Loucy (cell line): ENCODE results near the gene USF2.

Source experiments
- H2AFZ ChIP-seq: fragments of 200-600 bp; sonication (generic); 2 replicates; pipeline ENCODE4 v1.6.0; 2016; ENCODE audit warnings: antibody characterized with exemption, mild to moderate bottlenecking, low read length, moderate library complexity
- H3F3A ChIP-seq: fragments of 200-600 bp; 2 replicates; pipeline ENCODE4 v1.6.0; 2016; ENCODE audit warnings: antibody characterized with exemption, low read depth, mild to moderate bottlenecking
- H3K27me3 ChIP-seq: fragments of 200-600 bp; sonication (generic); 2 replicates; pipeline ENCODE4 v1.6.1; 2014; ENCODE audit warnings: low read length, mild to moderate bottlenecking; ENCODE audit not compliant: insufficient read depth, poor library complexity, severe bottlenecking
- H3K36me3 ChIP-seq: fragments of 200-600 bp; sonication (generic); 2 replicates; pipeline ENCODE4 v1.6.1; 2016; ENCODE audit warnings: low read length; ENCODE audit not compliant: insufficient read depth
- H3K4me1 ChIP-seq: fragments of 200-600 bp; sonication (generic); 2 replicates; pipeline ENCODE4 v1.5.1; 2014; ENCODE audit warnings: low read length, mild to moderate bottlenecking; ENCODE audit not compliant: insufficient read depth, poor library complexity, severe bottlenecking
- H3K4me2 ChIP-seq: fragments of 200-600 bp; sonication (generic); 2 replicates; pipeline ENCODE4 v1.6.0; 2014; ENCODE audit warnings: antibody characterized with exemption, low read length, low read depth, mild to moderate bottlenecking; ENCODE audit not compliant: poor library complexity, severe bottlenecking
- H3K4me3 ChIP-seq: fragments of 200-600 bp; sonication (generic); 2 replicates; pipeline ENCODE4 v1.5.1; 2014; ENCODE audit warnings: low read length, mild to moderate bottlenecking, mixed read lengths; ENCODE audit not compliant: poor library complexity, severe bottlenecking
- H3K79me2 ChIP-seq: fragments of 200-600 bp; sonication (generic); 2 replicates; pipeline ENCODE4 v1.6.1; 2014; ENCODE audit warnings: low read length; ENCODE audit not compliant: insufficient read depth
- H3K9ac ChIP-seq: fragments of 200-600 bp; sonication (generic); 2 replicates; pipeline ENCODE4 v1.6.0; 2014; ENCODE audit warnings: mild to moderate bottlenecking, low read depth, low read length, moderate library complexity; ENCODE audit not compliant: poor library complexity, severe bottlenecking
- H3K9me2 ChIP-seq: fragments of 200-600 bp; sonication (generic); replicated peaks from 2 replicates; pipeline ENCODE4 v1.6.1; 2016; ENCODE audit warnings: low read depth, low read length, mixed read lengths
- H3K9me3 ChIP-seq: fragments of 200-600 bp; sonication (generic); 2 replicates; pipeline ENCODE4 v1.6.1; 2014; ENCODE audit warnings: mild to moderate bottlenecking, antibody characterized with exemption, low read length, low read depth; ENCODE audit not compliant: insufficient read depth
- H4K20me1 ChIP-seq: fragments of 200-600 bp; sonication (generic); 2 replicates; pipeline ENCODE4 v1.6.0; 2014; ENCODE audit warnings: antibody characterized with exemption, low read length, mild to moderate bottlenecking; ENCODE audit not compliant: insufficient read depth, poor library complexity, severe bottlenecking
- EZH2phosphoT487 ChIP-seq: fragments of 200-600 bp; IDR thresholded peaks from 2 replicates; pipeline ENCODE4 v1.6.1; 2018; ENCODE audit warnings: antibody characterized with exemption, mild to moderate bottlenecking, moderate library complexity, borderline replicate concordance
- TF ChIP-seq, protein P1 (sequence below): fragments of 200-600 bp; sonication (generic); conservative IDR thresholded peaks from 2 replicates; pipeline ENCODE4 v1.5.1; 2014; ENCODE audit warnings: mild to moderate bottlenecking, antibody characterized with exemption, low read length

The USF2 gene

GRCh38 chr19:35317464-35318043 lies 48.8 kb downstream of the USF2 start:
- no peak for TF ChIP-seq EZH2phosphoT487
- TF ChIP-seq, protein P1, sequence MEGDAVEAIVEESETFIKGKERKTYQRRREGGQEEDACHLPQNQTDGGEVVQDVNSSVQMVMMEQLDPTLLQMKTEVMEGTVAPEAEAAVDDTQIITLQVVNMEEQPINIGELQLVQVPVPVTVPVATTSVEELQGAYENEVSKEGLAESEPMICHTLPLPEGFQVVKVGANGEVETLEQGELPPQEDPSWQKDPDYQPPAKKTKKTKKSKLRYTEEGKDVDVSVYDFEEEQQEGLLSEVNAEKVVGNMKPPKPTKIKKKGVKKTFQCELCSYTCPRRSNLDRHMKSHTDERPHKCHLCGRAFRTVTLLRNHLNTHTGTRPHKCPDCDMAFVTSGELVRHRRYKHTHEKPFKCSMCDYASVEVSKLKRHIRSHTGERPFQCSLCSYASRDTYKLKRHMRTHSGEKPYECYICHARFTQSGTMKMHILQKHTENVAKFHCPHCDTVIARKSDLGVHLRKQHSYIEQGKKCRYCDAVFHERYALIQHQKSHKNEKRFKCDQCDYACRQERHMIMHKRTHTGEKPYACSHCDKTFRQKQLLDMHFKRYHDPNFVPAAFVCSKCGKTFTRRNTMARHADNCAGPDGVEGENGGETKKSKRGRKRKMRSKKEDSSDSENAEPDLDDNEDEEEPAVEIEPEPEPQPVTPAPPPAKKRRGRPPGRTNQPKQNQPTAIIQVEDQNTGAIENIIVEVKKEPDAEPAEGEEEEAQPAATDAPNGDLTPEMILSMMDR = no peak
- peaks cover 3% of the 10 kb centered on the region; the same call in 1 of the 2 replicates for H3K9me3 ChIP-seq
- H2AFZ ChIP-seq = peak overlapping the region; percentile 13
- no peaks in the 10 kb centered on the region for H3K79me2 ChIP-seq
- no peaks in the 10 kb centered on the region for H3K27me3 ChIP-seq
- peak overlapping the region; percentile 22 for H3K9ac ChIP-seq
- no peaks in the 10 kb centered on the region for H3K36me3 ChIP-seq
- H3K4me2 ChIP-seq = no peak overlapping the region
- H3K4me1 ChIP-seq = peaks cover 51% of the 10 kb centered on the region
- no peaks in the 10 kb centered on the region for H4K20me1 ChIP-seq
- H3F3A ChIP-seq = peaks cover 3% of the 10 kb centered on the region
- no peaks in the 10 kb centered on the region for H3K9me2 ChIP-seq
- no peak overlapping the region for H3K4me3 ChIP-seq

DNA sequence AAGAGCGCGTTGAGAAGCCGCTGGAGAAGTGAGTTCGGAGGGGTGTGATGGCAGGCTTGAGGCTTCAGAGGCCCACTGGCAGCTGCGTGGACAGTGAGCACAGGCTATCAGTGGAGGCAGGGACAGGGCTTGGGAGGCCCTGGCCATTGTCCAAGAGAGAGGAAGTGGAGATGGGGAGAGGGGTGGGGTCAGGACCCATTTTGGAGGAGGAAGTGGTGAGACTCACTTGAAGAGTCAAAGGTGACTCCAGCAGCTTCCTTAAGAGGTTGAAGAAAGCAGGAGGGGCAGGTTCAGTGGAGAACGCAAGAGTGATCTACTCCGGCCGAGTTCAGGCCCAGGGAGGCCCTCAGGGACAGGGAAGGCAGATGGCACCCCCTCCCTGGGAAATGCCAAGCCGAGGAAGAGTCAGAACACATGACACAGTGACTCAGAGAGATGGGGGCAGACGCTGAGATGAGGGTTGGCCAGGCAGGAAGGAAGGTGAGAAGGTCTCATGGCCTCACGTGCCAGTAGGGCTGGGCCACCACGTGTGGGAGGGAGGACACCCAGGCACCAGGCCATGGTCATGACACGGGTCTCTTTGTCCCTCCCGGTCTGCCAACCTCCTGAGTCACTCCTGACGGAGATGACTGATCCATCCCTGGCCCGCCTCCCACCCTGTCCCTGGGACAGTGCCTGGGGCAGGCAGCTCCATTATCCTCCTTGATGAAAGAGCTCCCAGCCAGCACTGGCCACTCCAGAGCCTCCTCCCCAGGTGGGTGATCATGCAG lies 50.1 kb downstream of the USF2 start:
- peaks cover 3% of the 10 kb centered on the region; the same call in 1 of the 2 replicates for H3K9me3 ChIP-seq
- no peaks in the 10 kb centered on the region for H3K9me2 ChIP-seq
- H3F3A ChIP-seq = peaks cover 3% of the 10 kb centered on the region
- H3K4me1 ChIP-seq = peaks cover 40% of the 10 kb centered on the region
- no peak for TF ChIP-seq EZH2phosphoT487
- TF ChIP-seq, protein P1 = no peak
- H3K4me2 ChIP-seq = peak overlapping the region; percentile 51
- no peaks in the 10 kb centered on the region for H3K36me3 ChIP-seq
- H4K20me1 ChIP-seq = no peaks in the 10 kb centered on the region
- no peaks in the 10 kb centered on the region for H3K79me2 ChIP-seq
- no peak overlapping the region; the same call in 1 of the 2 replicates for H2AFZ ChIP-seq
- no peaks in the 10 kb centered on the region for H3K27me3 ChIP-seq
- H3K4me3 ChIP-seq = peak overlapping the region; percentile 33
- H3K9ac ChIP-seq = peak overlapping the region; percentile 68

GRCh38 chr19:35320065-35320713 lies 51.4 kb downstream of the USF2 start:
- H3K4me1 ChIP-seq = peaks cover 37% of the 10 kb centered on the region
- H3K27me3 ChIP-seq = no peaks in the 10 kb centered on the region
- H3K9ac ChIP-seq = peak overlapping the region; percentile 68
- H3K79me2 ChIP-seq = no peaks in the 10 kb centered on the region
- H2AFZ ChIP-seq = peak overlapping the region; percentile 25
- peaks cover 3% of the 10 kb centered on the region; the same call in 1 of the 2 replicates for H3K9me3 ChIP-seq
- H4K20me1 ChIP-seq = no peaks in the 10 kb centered on the region
- TF ChIP-seq EZH2phosphoT487 = no peak
- TF ChIP-seq, protein P1 = no peak
- H3K4me3 ChIP-seq = peak overlapping the region; percentile 54
- H3F3A ChIP-seq = peaks cover 8% of the 10 kb centered on the region
- no peaks in the 10 kb centered on the region for H3K9me2 ChIP-seq
- H3K36me3 ChIP-seq = no peaks in the 10 kb centered on the region
- peak overlapping the region; percentile 51 for H3K4me2 ChIP-seq
